ENCODE measurements around the gene PDIK1L.

DNA sequence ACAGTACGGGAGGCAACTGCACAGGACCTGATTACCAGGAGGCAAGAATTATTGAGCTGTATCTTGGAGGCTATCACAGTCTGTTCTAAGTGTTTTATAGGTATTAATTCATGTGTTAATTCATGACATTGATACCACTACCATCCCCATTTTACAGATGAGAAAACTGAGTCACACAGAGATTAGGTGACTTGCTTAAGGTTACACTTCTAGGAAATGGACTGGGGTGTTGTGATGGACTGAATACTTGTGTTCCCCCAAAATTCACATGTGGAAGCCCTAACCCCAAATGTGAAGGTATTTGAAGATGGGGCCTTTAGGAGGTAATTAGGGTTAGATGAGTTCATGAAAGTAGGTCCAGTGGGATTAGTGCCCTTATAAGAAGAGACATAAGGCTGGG lies 34.1 kb upstream of the PDIK1L start:
- no peak for TF ChIP-seq FOXK1 (CRISPR knock-in tag; IDR thresholded peaks at IDR 0.05; ENCODE audit: borderline replicate concordance)
- TF ChIP-seq RAD21 (CRISPR knock-in tag; conservative IDR thresholded peaks at IDR 0.05 in 1 of 2, IDR thresholded peaks at IDR 0.05 in 1 of 2) = no peak
- no peak for TF ChIP-seq DMBX1 (CRISPR knock-in tag; IDR thresholded peaks at IDR 0.05; ENCODE audit: borderline replicate concordance)
- TF ChIP-seq SPI1 (IDR thresholded peaks at IDR 0.05; ENCODE audit: borderline replicate concordance, low read depth, low read length) = no peak
- TF ChIP-seq, protein P1, sequence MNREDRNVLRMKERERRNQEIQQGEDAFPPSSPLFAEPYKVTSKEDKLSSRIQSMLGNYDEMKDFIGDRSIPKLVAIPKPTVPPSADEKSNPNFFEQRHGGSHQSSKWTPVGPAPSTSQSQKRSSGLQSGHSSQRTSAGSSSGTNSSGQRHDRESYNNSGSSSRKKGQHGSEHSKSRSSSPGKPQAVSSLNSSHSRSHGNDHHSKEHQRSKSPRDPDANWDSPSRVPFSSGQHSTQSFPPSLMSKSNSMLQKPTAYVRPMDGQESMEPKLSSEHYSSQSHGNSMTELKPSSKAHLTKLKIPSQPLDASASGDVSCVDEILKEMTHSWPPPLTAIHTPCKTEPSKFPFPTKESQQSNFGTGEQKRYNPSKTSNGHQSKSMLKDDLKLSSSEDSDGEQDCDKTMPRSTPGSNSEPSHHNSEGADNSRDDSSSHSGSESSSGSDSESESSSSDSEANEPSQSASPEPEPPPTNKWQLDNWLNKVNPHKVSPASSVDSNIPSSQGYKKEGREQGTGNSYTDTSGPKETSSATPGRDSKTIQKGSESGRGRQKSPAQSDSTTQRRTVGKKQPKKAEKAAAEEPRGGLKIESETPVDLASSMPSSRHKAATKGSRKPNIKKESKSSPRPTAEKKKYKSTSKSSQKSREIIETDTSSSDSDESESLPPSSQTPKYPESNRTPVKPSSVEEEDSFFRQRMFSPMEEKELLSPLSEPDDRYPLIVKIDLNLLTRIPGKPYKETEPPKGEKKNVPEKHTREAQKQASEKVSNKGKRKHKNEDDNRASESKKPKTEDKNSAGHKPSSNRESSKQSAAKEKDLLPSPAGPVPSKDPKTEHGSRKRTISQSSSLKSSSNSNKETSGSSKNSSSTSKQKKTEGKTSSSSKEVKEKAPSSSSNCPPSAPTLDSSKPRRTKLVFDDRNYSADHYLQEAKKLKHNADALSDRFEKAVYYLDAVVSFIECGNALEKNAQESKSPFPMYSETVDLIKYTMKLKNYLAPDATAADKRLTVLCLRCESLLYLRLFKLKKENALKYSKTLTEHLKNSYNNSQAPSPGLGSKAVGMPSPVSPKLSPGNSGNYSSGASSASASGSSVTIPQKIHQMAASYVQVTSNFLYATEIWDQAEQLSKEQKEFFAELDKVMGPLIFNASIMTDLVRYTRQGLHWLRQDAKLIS (CRISPR knock-in tag; IDR thresholded peaks at IDR 0.05) = no peak
- no peak for TF ChIP-seq ZNF3 (CRISPR knock-in tag; IDR thresholded peaks at IDR 0.05)
- no peak for TF ChIP-seq POLR2A (conservative IDR thresholded peaks at IDR 0.05)
- TF ChIP-seq ZNF561 (CRISPR knock-in tag; conservative IDR thresholded peaks at IDR 0.05) = no peak
- no peak for TF ChIP-seq MTA2 (IDR thresholded peaks at IDR 0.05; ENCODE audit: low read depth)
- TF ChIP-seq, protein P2, sequence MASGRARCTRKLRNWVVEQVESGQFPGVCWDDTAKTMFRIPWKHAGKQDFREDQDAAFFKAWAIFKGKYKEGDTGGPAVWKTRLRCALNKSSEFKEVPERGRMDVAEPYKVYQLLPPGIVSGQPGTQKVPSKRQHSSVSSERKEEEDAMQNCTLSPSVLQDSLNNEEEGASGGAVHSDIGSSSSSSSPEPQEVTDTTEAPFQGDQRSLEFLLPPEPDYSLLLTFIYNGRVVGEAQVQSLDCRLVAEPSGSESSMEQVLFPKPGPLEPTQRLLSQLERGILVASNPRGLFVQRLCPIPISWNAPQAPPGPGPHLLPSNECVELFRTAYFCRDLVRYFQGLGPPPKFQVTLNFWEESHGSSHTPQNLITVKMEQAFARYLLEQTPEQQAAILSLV (tag; IDR thresholded peaks at IDR 0.05) = no peak
- TF ChIP-seq TRIM24 (IDR thresholded peaks at IDR 0.05) = no peak
